ENCODE measurements around the gene TOP2A. TPM values are rescaled to one million over a fixed set of nuclear protein-coding genes. Genes with fewer than 3 reads are reported as not detected.

TOP2A gene
- total RNA-seq, 1 experiment from 2014 or later, result 230 TPM

DNA sequence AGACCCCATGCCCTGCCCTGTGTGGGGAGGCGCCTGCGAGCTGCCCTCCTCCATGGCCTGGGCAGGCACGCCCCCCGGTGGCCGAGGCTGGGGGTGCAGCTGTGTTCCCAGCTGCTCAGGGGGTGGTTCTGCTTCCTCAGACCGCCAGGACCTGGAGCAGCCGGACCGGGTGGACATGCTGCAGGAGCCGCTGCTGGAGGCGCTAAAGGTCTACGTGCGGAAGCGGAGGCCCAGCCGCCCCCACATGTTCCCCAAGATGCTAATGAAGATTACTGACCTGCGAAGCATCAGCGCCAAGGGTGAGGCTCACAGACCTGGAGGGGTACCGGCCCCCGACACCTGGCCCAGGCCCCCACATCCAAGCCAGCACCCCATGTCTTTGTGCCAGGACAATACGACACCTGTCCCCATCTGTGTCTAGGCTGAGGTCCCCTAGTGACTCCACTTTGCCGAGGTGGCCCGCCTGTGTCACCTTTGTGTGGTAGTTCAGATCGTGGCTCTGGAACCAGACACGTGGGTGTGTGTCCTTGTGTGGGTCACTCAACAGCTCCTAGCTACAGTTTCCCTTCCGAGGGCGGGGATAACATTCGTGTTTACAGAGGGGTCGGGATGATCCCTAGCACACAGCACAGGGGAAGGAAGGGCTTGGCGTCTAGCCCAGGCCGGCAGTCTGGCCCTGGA lies 62.4 kb downstream of the TOP2A start:
- H4K8ac ChIP-seq (replicated peaks; ENCODE audit: insufficient read length, low read depth, low read length), result no peak overlapping the region
- TF ChIP-seq, protein P1, sequence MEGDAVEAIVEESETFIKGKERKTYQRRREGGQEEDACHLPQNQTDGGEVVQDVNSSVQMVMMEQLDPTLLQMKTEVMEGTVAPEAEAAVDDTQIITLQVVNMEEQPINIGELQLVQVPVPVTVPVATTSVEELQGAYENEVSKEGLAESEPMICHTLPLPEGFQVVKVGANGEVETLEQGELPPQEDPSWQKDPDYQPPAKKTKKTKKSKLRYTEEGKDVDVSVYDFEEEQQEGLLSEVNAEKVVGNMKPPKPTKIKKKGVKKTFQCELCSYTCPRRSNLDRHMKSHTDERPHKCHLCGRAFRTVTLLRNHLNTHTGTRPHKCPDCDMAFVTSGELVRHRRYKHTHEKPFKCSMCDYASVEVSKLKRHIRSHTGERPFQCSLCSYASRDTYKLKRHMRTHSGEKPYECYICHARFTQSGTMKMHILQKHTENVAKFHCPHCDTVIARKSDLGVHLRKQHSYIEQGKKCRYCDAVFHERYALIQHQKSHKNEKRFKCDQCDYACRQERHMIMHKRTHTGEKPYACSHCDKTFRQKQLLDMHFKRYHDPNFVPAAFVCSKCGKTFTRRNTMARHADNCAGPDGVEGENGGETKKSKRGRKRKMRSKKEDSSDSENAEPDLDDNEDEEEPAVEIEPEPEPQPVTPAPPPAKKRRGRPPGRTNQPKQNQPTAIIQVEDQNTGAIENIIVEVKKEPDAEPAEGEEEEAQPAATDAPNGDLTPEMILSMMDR (conservative IDR thresholded peaks at IDR 0.05), result peak; percentile 99
- H3K4me3 Mint-ChIP-seq, result no peak overlapping the region; a peak in 1 of 5 replicates
- H3K4me1 Mint-ChIP-seq, result peaks cover 33 to 39% of the 10 kb centered on the region in 2 experiments
- H3K79me2 ChIP-seq (ENCODE audit: insufficient read depth, low read length), result no peaks in the 10 kb centered on the region
- no peak overlapping the region for H2BK5ac ChIP-seq (ENCODE audit: insufficient read length, low read length)
- no peaks in the 10 kb centered on the region for H3K27me3 ChIP-seq (ENCODE audit: insufficient read depth, low read length)
- no peaks in the 10 kb centered on the region for H3K23me2 ChIP-seq (ENCODE audit: insufficient read length, low read depth, low read length, poor library complexity, severe bottlenecking)
- peak; percentile 95 for DNase-seq
- H3K18ac ChIP-seq (ENCODE audit: insufficient read length, low read depth, low read length), result no peak overlapping the region
- H3K36me3 Mint-ChIP-seq (ENCODE audit: insufficient read depth in 1 of 3, low read depth in 3 of 3), result peaks cover 13 to 21% (median 17%) of the 10 kb centered on the region in 3 experiments
- H4K5ac ChIP-seq (ENCODE audit: insufficient read length, low read depth, low read length), result no peak overlapping the region
- no peaks in the 10 kb centered on the region for H3K4me1 ChIP-seq (ENCODE audit: insufficient read depth, low read length)
- peaks cover 24% of the 10 kb centered on the region for H3K27me3 Mint-ChIP-seq (ENCODE audit: low read depth)
- no peak overlapping the region for H3K23ac ChIP-seq (ENCODE audit: insufficient read length, low read depth, low read length)
- no peak overlapping the region for H3K4me2 ChIP-seq (ENCODE audit: insufficient read depth, insufficient read length, low read length)
- H4K91ac ChIP-seq (ENCODE audit: insufficient read length, low read depth, low read length), result no peak overlapping the region
- no peak overlapping the region for H3T11ph ChIP-seq (ENCODE audit: low read length)
- H3K4ac ChIP-seq (ENCODE audit: low read depth, low read length), result no peak overlapping the region
- H2BK15ac ChIP-seq (ENCODE audit: low read depth, low read length), result no peak overlapping the region
- H3K9me3 Mint-ChIP-seq, result no peaks in the 10 kb centered on the region
- H3K79me1 ChIP-seq (ENCODE audit: insufficient read depth, low read depth, low read length, poor library complexity, severe bottlenecking), result no peaks in the 10 kb centered on the region
- no peaks in the 10 kb centered on the region for H3K9me3 ChIP-seq (ENCODE audit: control insufficient read depth, low read depth, low read length)
- H4K20me1 ChIP-seq (ENCODE audit: control insufficient read depth, insufficient read depth, insufficient read length), result no peaks in the 10 kb centered on the region
- H2BK12ac ChIP-seq (ENCODE audit: insufficient read length, low read depth, low read length), result no peak overlapping the region
- H3K14ac ChIP-seq (ENCODE audit: insufficient read depth, low read length), result no peak overlapping the region
- H3K56ac ChIP-seq (ENCODE audit: insufficient read length, low read depth, low read length), result no peak overlapping the region
- no CpG with 5 or more reads among the region's 29 CpGs for WGBS (ENCODE audit: extremely low coverage, insufficient read length, low lambda C conversion rate)
- peak overlapping the region in 1 of 3 experiments; percentile 49; a peak in 1 of 7 replicates for H3K27ac Mint-ChIP-seq
- no peak overlapping the region for H2AK5ac ChIP-seq (ENCODE audit: insufficient read length, low read length)
- H2BK20ac ChIP-seq (ENCODE audit: low read depth, low read length, poor library complexity, severe bottlenecking), result no peak overlapping the region
- no peak overlapping the region for H3K9ac ChIP-seq (ENCODE audit: extremely low read depth, insufficient read length, low read length)
- H2AFZ ChIP-seq (ENCODE audit: low read length), result no peak overlapping the region
- H2BK120ac ChIP-seq (ENCODE audit: low read depth, low read length, poor library complexity, severe bottlenecking), result no peak overlapping the region
- H3K27ac ChIP-seq (ENCODE audit: insufficient read length, low read depth, low read length), result no peak overlapping the region
